ENCODE results near the gene KCNK1.

Gene KCNK1

DNA sequence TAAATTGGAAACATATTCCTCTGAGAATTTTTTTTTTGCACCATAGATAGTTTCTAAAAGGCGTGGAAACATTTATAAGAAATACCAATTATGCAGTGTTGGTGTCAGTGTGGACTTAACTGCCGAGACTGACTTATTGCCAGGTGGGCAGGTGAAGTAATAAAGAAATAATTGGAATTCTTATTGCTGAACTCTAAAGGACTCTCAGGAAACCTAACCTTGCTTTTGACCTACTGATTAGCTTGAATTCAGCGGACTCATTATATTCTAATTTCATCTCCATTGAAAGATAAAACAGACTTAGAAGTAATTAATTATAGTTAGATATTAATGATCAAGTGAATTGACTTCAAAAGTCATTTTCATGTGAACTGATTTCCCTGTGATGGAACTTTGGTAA, 26.3 kb downstream of the KCNK1 start:
- no peak for DNase-seq

- DNase-seq, result no peak
These were observed 27.1 kb downstream of the KCNK1 start for GRCh38 chr1:233641029-233641428.

- DNase-seq, result no peak
These were observed 33.2 kb downstream of the KCNK1 start for GRCh38 chr1:233647073-233647472.

DNA sequence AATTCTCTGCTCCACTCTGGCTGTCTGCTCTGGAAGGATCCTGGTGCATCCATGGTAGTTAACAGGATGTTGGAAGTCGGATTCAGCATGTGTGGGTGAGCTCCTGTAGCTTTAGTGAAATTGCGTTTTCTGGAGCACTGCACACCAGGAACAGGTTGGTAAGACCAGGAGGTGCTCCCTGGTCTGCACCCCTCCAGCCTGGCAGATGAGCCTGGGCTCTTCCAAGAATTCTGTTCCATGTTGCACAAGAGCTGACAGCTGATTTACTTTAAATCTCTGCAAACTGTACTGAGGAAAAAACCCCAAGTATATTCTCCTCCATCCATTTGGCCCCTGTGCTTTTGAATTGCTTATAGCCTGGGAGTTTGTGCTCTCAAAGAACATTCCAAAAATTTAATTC, 33.7 kb downstream of the KCNK1 start:
- no peak for DNase-seq

DNA sequence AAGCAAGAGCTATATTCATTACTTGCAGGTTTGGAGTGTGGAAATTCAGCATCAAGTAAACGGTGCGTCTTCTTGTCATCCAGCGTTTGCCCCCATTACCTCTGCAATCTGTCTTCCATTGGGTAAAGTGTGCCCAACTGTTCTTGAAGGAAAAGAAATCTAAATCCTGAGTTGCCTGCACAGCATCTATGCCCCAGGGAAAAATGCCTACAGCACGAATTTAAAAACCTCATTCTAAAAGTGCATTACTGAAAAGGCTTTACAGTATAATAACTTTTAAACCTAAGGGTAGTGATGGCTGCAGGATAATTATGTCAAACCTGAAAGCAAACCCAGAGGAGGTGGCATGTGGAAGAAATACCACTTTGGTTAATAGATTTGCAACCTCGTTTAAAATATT, 37.2 kb downstream of the KCNK1 start:
- no peak for DNase-seq

- DNase-seq, result no peak
These were observed 37.8 kb downstream of the KCNK1 start for GRCh38 chr1:233651563-233652233.

GRCh38 chr1:233652526-233652925, 38.6 kb downstream of the KCNK1 start:
- DNase-seq, result no peak

- DNase-seq, result no peak
These were observed 40.9 kb downstream of the KCNK1 start for GRCh38 chr1:233654658-233655280.

DNA sequence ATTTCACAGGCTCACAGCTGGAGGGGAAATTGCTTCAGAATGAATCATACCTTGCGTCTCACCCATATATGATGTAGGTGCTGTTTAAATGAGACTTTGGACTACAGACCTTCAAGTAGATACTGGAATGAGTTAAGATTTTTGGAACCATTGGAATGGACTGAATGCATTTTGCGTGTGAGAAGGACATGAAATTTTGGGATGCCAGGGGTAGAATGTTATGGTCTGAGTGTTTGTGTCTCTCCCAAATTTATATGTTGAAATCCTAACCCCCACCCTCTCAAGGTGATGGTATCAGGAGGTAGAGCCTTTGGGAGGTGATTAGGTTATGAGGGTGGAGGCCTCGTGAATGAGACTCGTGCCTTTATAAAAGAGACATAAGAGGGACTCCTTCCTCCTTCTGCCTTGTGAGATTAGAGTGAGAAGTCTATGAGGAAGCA, 41.4 kb downstream of the KCNK1 start:
- DNase-seq, result no peak

DNA sequence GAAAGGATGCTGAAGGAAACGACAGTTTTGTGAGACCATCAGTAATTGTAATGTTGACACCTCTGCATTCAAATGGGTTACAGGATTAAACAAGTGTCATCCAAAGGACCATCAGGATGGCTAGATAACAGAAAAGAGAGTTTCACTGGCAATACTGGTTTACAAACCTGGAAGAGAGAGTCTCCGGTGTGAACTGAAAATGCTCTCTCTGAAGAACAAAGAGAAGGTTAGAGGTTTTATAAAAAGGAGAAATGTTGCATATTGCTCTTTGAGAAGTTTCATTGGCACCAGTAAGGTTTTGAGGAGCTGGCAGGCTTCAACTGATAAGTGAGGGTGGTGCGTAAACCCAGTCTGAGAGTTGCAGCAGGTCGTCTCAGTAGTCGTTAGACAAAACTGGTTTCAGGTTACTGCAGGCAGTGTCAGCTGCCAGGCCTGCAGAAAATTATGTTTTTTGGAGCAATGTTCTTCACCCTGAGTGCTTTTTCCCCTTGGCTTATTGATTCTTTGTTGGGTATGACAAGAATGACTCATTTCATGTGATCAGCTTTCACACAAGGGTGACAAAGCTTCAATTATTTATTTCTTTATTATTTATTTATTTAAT, 42.2 kb downstream of the KCNK1 start:
- DNase-seq, result no peak

- no peak for DNase-seq
These were observed 42.8 kb downstream of the KCNK1 start for GRCh38 chr1:233656687-233657086.

DNA sequence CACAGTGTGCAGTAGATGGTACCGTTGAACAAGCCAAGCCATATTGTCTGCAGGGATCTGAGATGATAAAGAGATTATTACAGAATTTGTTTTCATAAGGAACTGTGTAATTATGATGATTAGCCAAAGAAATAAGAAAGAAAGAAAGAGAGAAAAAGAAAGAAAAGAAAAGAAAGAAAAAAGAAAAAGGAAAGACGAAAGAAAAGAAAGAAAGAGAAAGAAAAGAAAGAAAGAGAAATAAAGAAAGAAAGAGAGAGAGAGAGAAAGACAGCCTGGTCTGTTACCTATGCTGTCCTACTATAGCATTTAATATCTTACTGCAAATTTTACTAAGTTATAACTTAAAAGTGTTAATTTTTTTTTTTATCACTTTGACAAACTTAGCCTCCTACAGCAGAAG, 43.6 kb downstream of the KCNK1 start:
- DNase-seq, result no peak

GRCh38 chr1:233659495-233659894, 45.6 kb downstream of the KCNK1 start:
- DNase-seq, result no peak

DNA sequence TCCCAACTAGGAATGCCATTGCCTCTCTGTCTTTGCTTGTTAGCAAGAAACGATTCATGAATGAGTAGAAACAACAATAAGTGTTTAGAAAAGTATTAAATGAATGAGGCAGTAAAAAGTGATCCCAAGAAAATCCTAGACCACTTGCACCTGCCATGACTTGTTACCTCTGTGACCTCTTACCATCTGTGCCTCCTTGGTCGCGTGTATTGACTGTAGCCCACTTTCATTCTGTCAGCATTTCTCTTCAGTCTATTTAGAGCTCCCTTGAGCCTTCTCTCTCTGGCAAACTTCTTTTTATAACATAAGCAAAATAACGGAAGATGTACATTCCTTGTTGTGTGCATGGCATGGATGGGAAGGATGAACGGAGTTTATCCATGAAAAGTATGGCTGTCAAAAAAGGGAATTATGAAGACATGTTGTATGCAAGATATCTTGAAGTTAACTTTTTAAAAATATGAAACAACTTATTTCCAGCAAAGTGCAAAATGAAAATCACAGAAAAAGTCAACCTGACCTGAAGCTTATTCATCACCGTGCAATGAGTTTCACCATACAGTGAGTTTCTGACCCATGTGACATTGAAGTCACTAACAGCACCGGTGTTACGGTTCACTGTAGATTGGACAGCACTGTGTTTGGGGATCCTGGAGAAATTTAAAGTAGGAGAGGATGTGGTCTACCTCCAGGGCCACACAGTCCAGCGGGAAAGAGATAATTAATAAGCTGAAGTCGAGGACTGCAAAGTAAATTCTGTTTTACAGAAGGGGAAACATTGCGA, 47.7 kb downstream of the KCNK1 start:
- DNase-seq, result no peak

DNA sequence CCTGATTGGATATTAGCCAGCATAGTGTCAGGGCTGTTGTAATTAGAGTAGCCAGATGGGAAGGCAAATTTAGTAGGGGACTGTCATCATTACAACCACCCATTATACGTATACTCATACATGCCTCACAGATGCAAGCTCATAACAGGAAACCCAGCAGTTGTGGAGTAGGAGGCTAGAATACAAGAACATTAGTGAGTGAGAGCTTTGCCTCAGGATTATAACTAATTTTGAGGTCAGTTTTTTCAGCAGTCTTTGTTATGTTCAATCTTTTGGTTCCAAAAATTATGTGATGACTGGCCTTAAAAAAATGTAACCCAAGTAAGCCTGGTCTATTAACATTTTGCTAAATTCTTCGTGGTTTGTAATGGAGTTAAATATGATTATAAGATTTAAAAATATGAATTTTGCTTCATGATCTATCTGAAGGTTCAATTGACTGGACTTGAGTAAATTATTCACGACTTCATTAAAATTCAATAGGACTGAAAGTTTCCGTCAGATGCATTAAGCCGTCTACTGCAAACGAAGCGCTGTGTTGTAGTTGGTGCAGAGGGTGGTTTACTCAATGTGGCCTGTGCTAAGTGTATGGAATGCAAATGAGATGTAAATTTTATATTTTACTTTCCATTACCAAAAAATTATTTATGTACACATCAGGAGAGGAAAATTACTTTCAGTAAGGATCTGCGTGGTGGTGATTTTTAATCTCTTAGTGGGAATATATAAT, 48.8 kb downstream of the KCNK1 start:
- no peak for DNase-seq

DNA sequence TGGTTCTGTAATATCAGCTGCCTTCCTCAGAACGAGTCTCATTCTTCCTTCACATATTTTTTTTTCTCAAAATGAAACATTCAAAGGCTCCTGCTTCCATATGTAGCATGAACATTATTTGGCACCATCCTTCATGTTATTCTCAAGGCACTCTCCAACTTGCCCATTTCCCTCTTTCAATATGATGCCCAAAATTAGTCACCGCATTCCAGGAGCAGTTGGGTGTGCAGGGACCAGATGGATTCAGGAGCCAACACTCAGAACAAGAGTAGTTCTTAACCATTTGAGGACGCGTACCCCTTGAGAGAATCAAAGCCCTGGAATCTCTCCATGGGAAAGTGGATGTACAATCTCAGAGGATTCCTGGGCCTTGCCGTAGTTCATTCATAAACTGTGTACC, 50.3 kb downstream of the KCNK1 start:
- DNase-seq, result no peak

- no peak for DNase-seq
These were observed 51.1 kb downstream of the KCNK1 start for GRCh38 chr1:233664804-233665574.

DNA sequence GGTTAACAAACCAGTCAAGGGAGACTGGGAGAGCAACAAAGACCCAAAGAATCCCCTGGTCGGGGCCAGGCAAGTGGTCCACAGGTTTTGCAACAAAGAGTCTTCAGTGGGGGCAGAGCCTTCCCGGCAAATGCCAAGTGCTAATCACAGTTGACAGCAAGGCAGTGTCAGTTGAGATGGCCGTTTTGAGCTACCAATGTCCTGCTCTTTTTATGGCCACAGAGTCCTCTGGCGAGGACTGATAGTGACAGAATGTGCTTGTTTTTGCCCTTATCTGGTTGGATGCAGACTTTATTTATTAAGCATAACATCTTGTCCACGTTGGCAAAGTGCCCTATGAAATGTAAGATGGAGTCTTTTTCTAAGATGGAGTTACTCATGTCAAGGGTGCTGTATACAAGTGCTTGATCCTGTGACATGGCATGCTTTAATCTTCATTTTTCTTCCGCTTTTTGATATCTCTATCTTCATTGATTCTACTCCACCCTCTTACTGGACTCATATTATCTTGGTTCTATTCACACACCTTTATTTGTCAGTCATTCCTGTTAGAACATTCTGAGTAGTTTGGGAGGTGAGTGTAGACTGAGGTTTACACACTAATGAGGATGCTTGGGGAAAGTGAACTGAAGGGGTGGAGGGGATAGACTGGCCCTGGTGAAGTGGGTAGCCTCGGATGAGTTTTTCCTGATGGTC, 51.8 kb downstream of the KCNK1 start:
- DNase-seq, result no peak

- no peak for DNase-seq
These were observed 53.8 kb downstream of the KCNK1 start for GRCh38 chr1:233667741-233668140.

- no peak for DNase-seq
These were observed 54.3 kb downstream of the KCNK1 start for GRCh38 chr1:233668146-233668724.

- no peak for DNase-seq
These were observed 54.9 kb downstream of the KCNK1 start for GRCh38 chr1:233668725-233669294.
